GM19025 (cell line): ENCODE measurements around the gene LTBP1.
"Not testable (repeated sequence)": the region's sequence is repeated elsewhere in the genome, so short reads cannot be mapped to it uniquely, and the experiment has no call there.

Experiments used
- ATAC-seq: cut with Tn5 transposase; IDR thresholded peaks from one replicate; pipeline ENCODE4 v1.9.1; 2021; ENCODE audit warnings: mild to moderate bottlenecking, low read depth, moderate library complexity; ENCODE audit not compliant: unreplicated experiment

Gene LTBP1

GRCh38 chr2:33214857-33215256, 268.1 kb downstream of the LTBP1 start:
- no peak for ATAC-seq

GRCh38 chr2:33215299-33215698, 268.5 kb downstream of the LTBP1 start:
- no peak for ATAC-seq

- no peak for ATAC-seq
Measured at GRCh38 chr2:33215983-33216382, 269.2 kb downstream of the LTBP1 start.

GRCh38 chr2:33216508-33217182, 269.9 kb downstream of the LTBP1 start:
- ATAC-seq: no peak

- ATAC-seq: no peak
Measured at GRCh38 chr2:33217406-33217805, 270.7 kb downstream of the LTBP1 start.

GRCh38 chr2:33219114-33219513, 272.4 kb downstream of the LTBP1 start:
- no peak for ATAC-seq

GRCh38 chr2:33219850-33220275, 273.1 kb downstream of the LTBP1 start:
- ATAC-seq: no peak

- no peak for ATAC-seq
Measured at GRCh38 chr2:33220533-33220932, 273.8 kb downstream of the LTBP1 start.

- ATAC-seq: no peak
Measured at GRCh38 chr2:33221046-33221784, 274.5 kb downstream of the LTBP1 start.

- ATAC-seq: no peak
Measured at GRCh38 chr2:33222309-33222708, 275.6 kb downstream of the LTBP1 start.

GRCh38 chr2:33223856-33224255, 277.1 kb downstream of the LTBP1 start:
- ATAC-seq: no peak

GRCh38 chr2:33225350-33225749, 278.6 kb downstream of the LTBP1 start:
- no peak for ATAC-seq

GRCh38 chr2:33226546-33226945, 279.8 kb downstream of the LTBP1 start:
- no peak for ATAC-seq

GRCh38 chr2:33229646-33230045, 282.9 kb downstream of the LTBP1 start:
- no peak for ATAC-seq

- no peak for ATAC-seq
Measured at GRCh38 chr2:33230195-33230594, 283.4 kb downstream of the LTBP1 start.

GRCh38 chr2:33230842-33231241, 284.1 kb downstream of the LTBP1 start:
- ATAC-seq: no peak

GRCh38 chr2:33235559-33235958, 288.8 kb downstream of the LTBP1 start:
- not testable (repeated sequence) for ATAC-seq

- no peak for ATAC-seq
Measured at GRCh38 chr2:33236482-33237385, 290.0 kb downstream of the LTBP1 start.

GRCh38 chr2:33238111-33238510, 291.4 kb downstream of the LTBP1 start:
- no peak for ATAC-seq

- no peak for ATAC-seq
Measured at GRCh38 chr2:33240178-33240577, 293.4 kb downstream of the LTBP1 start.

GRCh38 chr2:33241072-33241471, 294.3 kb downstream of the LTBP1 start:
- ATAC-seq: no peak
